ENCODE results near the gene BRIP1.
A peak's percentile ranks its signal among the peaks of the same experiment; 100 is the strongest.

Gene BRIP1

GRCh38 chr17:61648587-61648986 is 214.7 kb downstream of the BRIP1 start:
- H3K4me3 ChIP-seq (ENCODE audit: low read depth, low read length): no peak overlapping the region
- DNase-seq (ENCODE audit: low read depth): no peak
- in situ Hi-C loops (cut with HindIII; ENCODE audit: low sequenced_read_pairs): no loop called here
- no peak for TF ChIP-seq CTCF (IDR thresholded peaks at IDR 0.05; ENCODE audit: low read depth, low read length, missing control alignments)

DNA sequence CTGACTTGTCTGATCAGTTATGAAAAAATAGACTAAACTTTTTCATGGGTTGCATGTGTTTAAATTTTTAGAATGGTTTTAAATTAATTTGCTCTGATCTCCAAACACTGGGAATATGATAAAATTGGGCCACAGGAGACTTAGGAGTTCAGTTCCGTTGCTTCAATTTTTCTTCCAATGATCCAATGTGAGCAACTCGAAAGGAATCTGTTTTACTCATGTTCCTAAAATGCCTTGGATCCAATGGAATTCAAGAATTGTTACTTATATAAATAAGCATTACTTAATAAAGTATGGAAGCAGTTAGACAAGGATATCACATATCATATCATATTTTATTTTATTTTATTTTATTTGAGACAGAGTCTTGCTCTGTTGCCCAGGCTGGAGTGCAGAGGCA is 216.3 kb downstream of the BRIP1 start:
- H3K4me3 ChIP-seq (ENCODE audit: low read depth, low read length): no peak overlapping the region
- no peak for TF ChIP-seq CTCF (IDR thresholded peaks at IDR 0.05; ENCODE audit: low read depth, low read length, missing control alignments)
- peak; percentile 16 for DNase-seq (ENCODE audit: low read depth)
- in situ Hi-C loops (cut with HindIII; ENCODE audit: low sequenced_read_pairs): no loop called here

DNA sequence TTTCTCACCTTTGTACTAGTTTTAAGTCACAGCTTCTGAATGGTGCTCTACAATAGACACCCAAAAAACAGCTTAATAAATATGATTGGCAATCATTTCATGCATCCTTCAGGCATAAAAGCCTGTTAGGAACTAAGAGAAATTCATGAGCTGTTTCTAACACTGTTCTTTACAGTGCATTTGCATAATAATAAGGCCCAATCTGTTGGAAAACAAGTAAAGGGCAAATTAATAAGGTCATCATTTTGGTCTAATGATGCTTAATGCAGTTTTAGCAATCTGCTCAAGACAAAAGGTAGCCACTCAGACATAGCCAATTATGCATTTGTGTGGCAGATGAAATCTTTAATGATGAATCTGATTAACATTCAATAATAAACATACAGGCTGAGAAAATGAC is 216.8 kb downstream of the BRIP1 start:
- TF ChIP-seq CTCF (IDR thresholded peaks at IDR 0.05; ENCODE audit: low read depth, low read length, missing control alignments): no peak
- in situ Hi-C loops (cut with HindIII; ENCODE audit: low sequenced_read_pairs): no loop called here
- no peak for DNase-seq (ENCODE audit: low read depth)
- no peak overlapping the region for H3K4me3 ChIP-seq (ENCODE audit: low read depth, low read length)

DNA sequence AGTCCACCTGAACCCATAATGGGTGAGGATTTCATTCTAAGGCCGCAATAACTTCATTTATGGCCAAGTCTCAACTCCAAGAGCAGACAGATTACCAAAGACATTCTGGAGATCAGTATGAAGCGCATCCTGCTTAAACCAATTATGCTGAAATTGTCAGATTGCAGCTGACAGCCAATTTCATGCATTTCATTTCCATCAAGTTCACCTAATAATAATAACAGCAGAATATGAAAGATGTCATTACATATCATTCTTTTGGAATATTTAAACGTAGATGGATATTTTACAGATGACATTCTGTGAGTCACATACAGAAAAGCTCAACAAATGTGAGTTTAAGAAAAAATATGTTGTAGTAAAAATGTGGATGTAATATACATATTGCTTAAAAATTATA is 217.4 kb downstream of the BRIP1 start:
- in situ Hi-C loops (cut with HindIII; ENCODE audit: low sequenced_read_pairs): no loop called here
- TF ChIP-seq CTCF (IDR thresholded peaks at IDR 0.05; ENCODE audit: low read depth, low read length, missing control alignments): no peak
- no peak for DNase-seq (ENCODE audit: low read depth)
- H3K4me3 ChIP-seq (ENCODE audit: low read depth, low read length): no peak overlapping the region

- in situ Hi-C loops (cut with HindIII; ENCODE audit: low sequenced_read_pairs): no loop called here
- H3K4me3 ChIP-seq (ENCODE audit: low read depth, low read length): no peak overlapping the region
- TF ChIP-seq CTCF (IDR thresholded peaks at IDR 0.05; ENCODE audit: low read depth, low read length, missing control alignments): no peak
- DNase-seq (ENCODE audit: low read depth): no peak
Observed at GRCh38 chr17:61644800-61645774, 218.2 kb downstream of the BRIP1 start.

- H3K4me3 ChIP-seq (ENCODE audit: low read depth, low read length): no peak overlapping the region
- in situ Hi-C loops (cut with HindIII; ENCODE audit: low sequenced_read_pairs): no loop called here
- DNase-seq (ENCODE audit: low read depth): no peak
- no peak for TF ChIP-seq CTCF (IDR thresholded peaks at IDR 0.05; ENCODE audit: low read depth, low read length, missing control alignments)
Observed at GRCh38 chr17:61642768-61643167, 220.6 kb downstream of the BRIP1 start.
